ENCODE data around the gene SLCO4A1.

SLCO4A1 gene

GRCh38 chr20:62716941-62717310, 74.6 kb downstream of the SLCO4A1 start:
- Histone ChIP-seq H3K4me3 (ENCODE audit: low read length in 2 of 2) (no peak overlapping the region), H3K9me3 (replicated peaks in 1 of 2; ENCODE audit: control insufficient read depth in 2 of 2, insufficient read depth in 1 of 2, low read depth in 1 of 2, low read length in 2 of 2) (peaks cover 5 to 17% of the 10 kb centered on the region in 2 donors), H2AK5ac (ENCODE audit: low read depth, low read length) (peak overlapping the region; percentile 36), H3K9ac (ENCODE audit: low read depth, low read length, poor library complexity) (no peak overlapping the region), H3K23ac (ENCODE audit: low read depth, low read length, poor library complexity) (peak overlapping the region; percentile 82), H3K4ac (ENCODE audit: low read length) (no peak overlapping the region), H3K36me3 (replicated peaks in 1 of 2; ENCODE audit: control insufficient read depth in 2 of 2, insufficient read depth in 2 of 2, low read length in 2 of 2) (no peaks in the 10 kb centered on the region), H3K14ac (ENCODE audit: low read length) (peak overlapping the region; percentile 42), H3K4me1 (ENCODE audit: control insufficient read depth in 2 of 2, insufficient read depth in 1 of 2, low read depth in 1 of 2, low read length in 2 of 2) (no peaks in the 10 kb centered on the region), H2BK5ac (ENCODE audit: low read length) (no peak overlapping the region), H3K79me1 (ENCODE audit: low read depth, low read length) (no peaks in the 10 kb centered on the region), H3K27me3 (ENCODE audit: control insufficient read depth in 3 of 3, insufficient read depth in 3 of 3, low read depth in 1 of 3, low read length in 3 of 3) (peaks cover 0 to 49% (median 0%) of the 10 kb centered on the region in 3 experiments), H2AFZ (ENCODE audit: low read length) (no peak overlapping the region), H4K91ac (ENCODE audit: low read depth, low read length, poor library complexity) (no peak overlapping the region), H3K18ac (ENCODE audit: low read length) (peak overlapping the region; percentile 77), H3K27ac (replicated peaks; ENCODE audit: low read length) (no peak overlapping the region), H2BK15ac (ENCODE audit: low read length) (peak overlapping the region; percentile 81), H2BK12ac (ENCODE audit: low read length) (no peak overlapping the region), H4K8ac (ENCODE audit: low read depth, low read length) (no peak overlapping the region), H3K4me2 (ENCODE audit: insufficient read depth, low read length, poor library complexity, severe bottlenecking) (no peak overlapping the region), H2BK120ac (ENCODE audit: low read depth, low read length) (peak overlapping the region; percentile 83)
- no peak for DNase-seq (ENCODE audit: low spot score)
- no CpG with 5 or more reads among the region's 11 CpGs for WGBS, 2 donors (ENCODE audit: extremely low coverage in 2 of 2, insufficient read length in 2 of 2, insufficient replicate concordance in 1 of 2)

GRCh38 chr20:62717933-62718332, 75.6 kb downstream of the SLCO4A1 start:
- H4K91ac ChIP-seq (ENCODE audit: low read depth, low read length, poor library complexity): no peak overlapping the region
- no peaks in the 10 kb centered on the region for H3K4me1 ChIP-seq (ENCODE audit: control insufficient read depth in 2 of 2, insufficient read depth in 1 of 2, low read depth in 1 of 2, low read length in 2 of 2)
- H2BK15ac ChIP-seq (ENCODE audit: low read length): no peak overlapping the region
- no peak overlapping the region for H2BK120ac ChIP-seq (ENCODE audit: low read depth, low read length)
- no CpG with 5 or more reads among the region's 18 CpGs for WGBS, 2 donors (ENCODE audit: extremely low coverage in 2 of 2, insufficient read length in 2 of 2, insufficient replicate concordance in 1 of 2)
- H3K14ac ChIP-seq (ENCODE audit: low read length): no peak overlapping the region
- H3K23ac ChIP-seq (ENCODE audit: low read depth, low read length, poor library complexity): peak overlapping the region; percentile 68
- peak overlapping the region; percentile 48 for H3K18ac ChIP-seq (ENCODE audit: low read length)
- H2AFZ ChIP-seq (ENCODE audit: low read length): no peak overlapping the region
- H3K9ac ChIP-seq (ENCODE audit: low read depth, low read length, poor library complexity): no peak overlapping the region
- H2AK5ac ChIP-seq (ENCODE audit: low read depth, low read length): peak overlapping the region; percentile 81
- H3K4me2 ChIP-seq (ENCODE audit: insufficient read depth, low read length, poor library complexity, severe bottlenecking): no peak overlapping the region
- H3K79me1 ChIP-seq (ENCODE audit: low read depth, low read length): no peaks in the 10 kb centered on the region
- H3K4me3 ChIP-seq (ENCODE audit: low read length in 2 of 2): no peak overlapping the region
- H3K27me3 ChIP-seq (ENCODE audit: control insufficient read depth in 3 of 3, insufficient read depth in 3 of 3, low read depth in 1 of 3, low read length in 3 of 3): peaks cover 0 to 49% (median 0%) of the 10 kb centered on the region in 3 experiments
- H3K9me3 ChIP-seq (replicated peaks in 1 of 2; ENCODE audit: control insufficient read depth in 2 of 2, insufficient read depth in 1 of 2, low read depth in 1 of 2, low read length in 2 of 2): peaks cover 3 to 22% of the 10 kb centered on the region in 2 donors
- no peak for DNase-seq (ENCODE audit: low spot score)
- no peak overlapping the region for H3K4ac ChIP-seq (ENCODE audit: low read length)
- no peak overlapping the region for H4K8ac ChIP-seq (ENCODE audit: low read depth, low read length)
- H2BK12ac ChIP-seq (ENCODE audit: low read length): no peak overlapping the region
- no peaks in the 10 kb centered on the region for H3K36me3 ChIP-seq (replicated peaks in 1 of 2; ENCODE audit: control insufficient read depth in 2 of 2, insufficient read depth in 2 of 2, low read length in 2 of 2)
- H2BK5ac ChIP-seq (ENCODE audit: low read length): no peak overlapping the region
- no peak overlapping the region for H3K27ac ChIP-seq (replicated peaks; ENCODE audit: low read length)

GRCh38 chr20:62718546-62718945, 76.2 kb downstream of the SLCO4A1 start:
- Histone ChIP-seq H3K4me2 (ENCODE audit: insufficient read depth, low read length, poor library complexity, severe bottlenecking) (no peak overlapping the region), H2AFZ (ENCODE audit: low read length) (no peak overlapping the region), H3K4me1 (ENCODE audit: control insufficient read depth in 2 of 2, insufficient read depth in 1 of 2, low read depth in 1 of 2, low read length in 2 of 2) (no peaks in the 10 kb centered on the region), H3K79me1 (ENCODE audit: low read depth, low read length) (no peaks in the 10 kb centered on the region), H3K23ac (ENCODE audit: low read depth, low read length, poor library complexity) (no peak overlapping the region), H2BK5ac (ENCODE audit: low read length) (no peak overlapping the region), H2AK5ac (ENCODE audit: low read depth, low read length) (no peak overlapping the region), H3K36me3 (replicated peaks in 1 of 2; ENCODE audit: control insufficient read depth in 2 of 2, insufficient read depth in 2 of 2, low read length in 2 of 2) (no peaks in the 10 kb centered on the region), H3K18ac (ENCODE audit: low read length) (no peak overlapping the region), H3K4me3 (ENCODE audit: low read length in 2 of 2) (no peak overlapping the region), H2BK15ac (ENCODE audit: low read length) (no peak overlapping the region), H3K9me3 (replicated peaks in 1 of 2; ENCODE audit: control insufficient read depth in 2 of 2, insufficient read depth in 1 of 2, low read depth in 1 of 2, low read length in 2 of 2) (peaks cover 3 to 22% of the 10 kb centered on the region in 2 donors), H3K4ac (ENCODE audit: low read length) (no peak overlapping the region), H2BK120ac (ENCODE audit: low read depth, low read length) (no peak overlapping the region), H2BK12ac (ENCODE audit: low read length) (no peak overlapping the region), H3K14ac (ENCODE audit: low read length) (no peak overlapping the region), H3K27me3 (ENCODE audit: control insufficient read depth in 3 of 3, insufficient read depth in 3 of 3, low read depth in 1 of 3, low read length in 3 of 3) (peaks cover 0 to 50% (median 0%) of the 10 kb centered on the region in 3 experiments), H4K8ac (ENCODE audit: low read depth, low read length) (no peak overlapping the region), H3K9ac (ENCODE audit: low read depth, low read length, poor library complexity) (no peak overlapping the region), H3K27ac (replicated peaks; ENCODE audit: low read length) (no peak overlapping the region), H4K91ac (ENCODE audit: low read depth, low read length, poor library complexity) (no peak overlapping the region)
- no CpG with 5 or more reads among the region's 12 CpGs for WGBS, 2 donors (ENCODE audit: extremely low coverage in 2 of 2, insufficient read length in 2 of 2, insufficient replicate concordance in 1 of 2)
- no peak for DNase-seq (ENCODE audit: low spot score)

- Histone ChIP-seq H2AK5ac (ENCODE audit: low read depth, low read length) (no peak overlapping the region), H3K9me3 (replicated peaks in 1 of 2; ENCODE audit: control insufficient read depth in 2 of 2, insufficient read depth in 1 of 2, low read depth in 1 of 2, low read length in 2 of 2) (peaks cover 3 to 22% of the 10 kb centered on the region in 2 donors), H3K27me3 (ENCODE audit: control insufficient read depth in 3 of 3, insufficient read depth in 3 of 3, low read depth in 1 of 3, low read length in 3 of 3) (peaks cover 0 to 54% (median 0%) of the 10 kb centered on the region in 3 experiments), H4K91ac (ENCODE audit: low read depth, low read length, poor library complexity) (no peak overlapping the region), H3K9ac (ENCODE audit: low read depth, low read length, poor library complexity) (no peak overlapping the region), H2BK5ac (ENCODE audit: low read length) (no peak overlapping the region), H3K79me1 (ENCODE audit: low read depth, low read length) (no peaks in the 10 kb centered on the region), H3K36me3 (replicated peaks in 1 of 2; ENCODE audit: control insufficient read depth in 2 of 2, insufficient read depth in 2 of 2, low read length in 2 of 2) (no peaks in the 10 kb centered on the region), H3K4me3 (ENCODE audit: low read length in 2 of 2) (no peak overlapping the region), H2BK120ac (ENCODE audit: low read depth, low read length) (no peak overlapping the region), H2AFZ (ENCODE audit: low read length) (no peak overlapping the region), H3K4ac (ENCODE audit: low read length) (no peak overlapping the region), H3K4me2 (ENCODE audit: insufficient read depth, low read length, poor library complexity, severe bottlenecking) (no peak overlapping the region), H3K18ac (ENCODE audit: low read length) (no peak overlapping the region), H3K4me1 (ENCODE audit: control insufficient read depth in 2 of 2, insufficient read depth in 1 of 2, low read depth in 1 of 2, low read length in 2 of 2) (no peaks in the 10 kb centered on the region), H2BK15ac (ENCODE audit: low read length) (no peak overlapping the region), H3K14ac (ENCODE audit: low read length) (no peak overlapping the region), H3K23ac (ENCODE audit: low read depth, low read length, poor library complexity) (no peak overlapping the region), H2BK12ac (ENCODE audit: low read length) (no peak overlapping the region), H4K8ac (ENCODE audit: low read depth, low read length) (no peak overlapping the region), H3K27ac (replicated peaks; ENCODE audit: low read length) (no peak overlapping the region)
- 100% methylated on average over 4 of the region's 12 CpGs; no CpG with 5 or more reads in 1 of the 2 donors for WGBS, 2 donors (ENCODE audit: extremely low coverage in 2 of 2, insufficient read length in 2 of 2, insufficient replicate concordance in 1 of 2)
- no peak for DNase-seq (ENCODE audit: low spot score)
Measured at GRCh38 chr20:62719250-62719935, 77.1 kb downstream of the SLCO4A1 start.
